Medulla oblongata (tissue), 1 donor: ENCODE data around the gene PPP2R3C.
"Not testable (repeated sequence)": the region's sequence is repeated elsewhere in the genome, so short reads cannot be mapped to it uniquely, and the experiment has no call there.

Source experiments
- DNase-seq: peaks from one replicate; pipeline ENCODE4 v3.0.0-alpha.2; 2015; ENCODE audit errors: extremely low spot score

PPP2R3C gene

DNA sequence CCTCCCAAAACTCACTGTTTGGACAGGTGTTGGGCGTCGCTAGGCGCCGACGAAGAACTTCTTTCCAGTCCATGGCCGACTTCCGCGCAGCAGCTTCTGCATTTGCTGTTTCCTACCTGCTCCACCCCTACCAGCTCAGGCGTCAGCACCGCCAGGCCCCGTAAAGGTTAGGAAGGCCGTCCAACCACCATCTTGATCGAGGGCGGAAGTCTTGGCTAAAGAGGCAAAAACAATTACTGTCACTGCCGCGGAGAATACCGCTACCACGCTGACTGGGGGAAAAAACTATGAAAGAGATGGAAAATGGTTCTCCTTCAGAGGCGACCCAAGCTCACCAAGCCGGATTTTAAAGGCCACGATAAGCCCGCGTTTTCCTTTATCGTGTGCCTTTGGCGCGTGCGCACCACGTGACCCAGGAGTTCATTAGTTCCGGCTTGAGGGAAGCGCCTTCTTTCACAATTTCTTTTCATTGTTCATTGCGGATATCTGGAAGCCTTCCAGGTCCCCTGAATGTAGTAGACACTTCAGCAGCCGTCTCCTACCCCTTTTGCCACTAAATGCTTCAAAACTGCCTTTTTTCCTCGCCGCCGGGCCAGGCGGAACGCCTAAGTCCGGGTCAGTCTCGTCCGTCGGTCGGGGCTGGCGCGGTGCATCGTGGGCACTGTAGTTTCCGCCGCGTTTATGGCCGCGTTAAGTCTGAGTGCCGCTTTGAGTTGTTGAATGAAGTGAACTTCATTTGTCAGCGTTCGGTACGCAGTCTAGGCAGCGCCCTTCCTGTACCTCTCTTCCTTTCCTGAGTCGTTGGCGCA is at the start of gene PPP2R3C, which contains the start of gene PRORP:
Gene PPP2R3C, minus strand, starts transcription at position 104 of the 809 bp plus-strand sequence. Its CDS starts 31 bp downstream, at position 73.
Gene PRORP, plus strand, starts transcription at position 666 of the 809 bp plus-strand sequence. CDS start 694 bp downstream, outside the sequence.
- peak; percentile 96 for DNase-seq

DNA sequence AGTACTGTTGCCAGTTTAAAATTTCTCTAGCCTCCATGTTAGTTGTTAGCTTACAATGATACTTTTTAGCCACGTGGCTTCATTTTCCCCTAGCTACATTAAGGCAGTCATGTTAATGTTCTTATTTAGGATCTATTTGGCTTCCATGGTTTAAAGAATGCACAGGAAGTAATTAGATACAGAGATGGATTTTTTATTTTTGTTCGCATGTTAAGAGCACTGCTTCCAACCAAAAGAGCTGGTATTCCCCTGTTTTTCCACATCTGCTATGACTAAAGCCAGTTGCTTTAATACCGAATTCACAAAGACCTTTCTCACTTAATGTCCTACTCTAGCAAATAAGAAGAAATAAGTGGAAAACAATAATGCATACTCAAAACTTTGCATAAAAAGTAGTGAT is 45.7 kb upstream of the PPP2R3C start:
- no peak for DNase-seq

DNA sequence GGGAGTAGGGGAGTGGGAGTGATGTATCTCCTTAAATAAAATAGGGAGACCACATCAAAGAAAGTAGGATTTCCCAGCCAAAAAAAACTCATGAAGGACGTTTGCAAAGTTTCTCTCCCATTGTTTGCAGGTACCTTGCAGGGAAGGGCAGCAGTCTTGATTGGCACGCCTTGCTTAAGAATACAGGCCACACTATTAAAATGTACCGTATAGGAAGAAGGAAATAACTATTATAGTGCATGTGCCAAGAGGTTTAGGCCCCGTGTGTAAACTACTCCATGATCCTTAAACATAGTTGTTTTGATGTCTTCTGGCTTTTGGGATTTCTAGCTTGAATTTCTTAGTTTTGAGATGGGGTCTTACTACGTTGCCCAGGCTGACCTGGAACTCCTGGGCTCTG is 43.1 kb upstream of the PPP2R3C start:
- DNase-seq, result no peak

DNA sequence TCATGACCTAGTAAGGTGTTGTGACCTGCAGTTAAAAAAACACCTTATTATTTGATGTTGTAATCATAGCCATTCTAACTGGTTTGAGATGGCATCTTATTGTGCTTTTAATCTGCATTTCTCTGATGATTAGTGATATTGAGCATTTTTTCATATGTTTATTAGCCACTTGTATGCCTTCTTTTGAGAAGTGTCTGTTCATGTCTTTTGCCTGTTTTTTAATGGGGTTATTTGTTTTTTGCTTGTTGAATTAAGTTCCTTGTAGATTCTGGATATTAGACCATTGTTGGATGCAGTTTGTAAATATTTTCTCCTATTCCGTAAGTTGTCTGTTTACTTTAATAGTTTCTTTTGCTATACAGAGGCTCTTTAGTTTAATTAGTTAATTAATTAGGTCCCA is 41.6 kb upstream of the PPP2R3C start:
- no peak for DNase-seq

DNA sequence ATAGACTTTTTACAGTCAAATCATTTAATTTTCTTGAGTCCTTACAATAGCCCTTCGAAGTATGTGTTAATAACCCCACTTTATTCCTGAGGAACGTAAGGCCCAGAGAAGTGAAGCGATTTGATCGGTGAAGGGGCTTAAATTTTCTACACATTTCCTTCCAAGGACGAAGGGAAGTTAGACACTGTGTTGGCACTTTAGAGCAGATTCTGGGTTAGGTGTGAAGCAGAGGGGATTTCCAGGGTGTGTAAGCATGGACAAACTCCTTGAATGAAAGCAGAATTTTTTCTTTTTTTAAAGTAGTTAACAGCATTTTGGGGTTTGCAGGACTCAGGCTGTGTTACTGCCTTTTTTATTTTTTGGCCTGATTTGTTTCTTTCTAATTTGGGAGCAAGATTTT is 39.4 kb upstream of the PPP2R3C start:
- DNase-seq, result no peak

DNA sequence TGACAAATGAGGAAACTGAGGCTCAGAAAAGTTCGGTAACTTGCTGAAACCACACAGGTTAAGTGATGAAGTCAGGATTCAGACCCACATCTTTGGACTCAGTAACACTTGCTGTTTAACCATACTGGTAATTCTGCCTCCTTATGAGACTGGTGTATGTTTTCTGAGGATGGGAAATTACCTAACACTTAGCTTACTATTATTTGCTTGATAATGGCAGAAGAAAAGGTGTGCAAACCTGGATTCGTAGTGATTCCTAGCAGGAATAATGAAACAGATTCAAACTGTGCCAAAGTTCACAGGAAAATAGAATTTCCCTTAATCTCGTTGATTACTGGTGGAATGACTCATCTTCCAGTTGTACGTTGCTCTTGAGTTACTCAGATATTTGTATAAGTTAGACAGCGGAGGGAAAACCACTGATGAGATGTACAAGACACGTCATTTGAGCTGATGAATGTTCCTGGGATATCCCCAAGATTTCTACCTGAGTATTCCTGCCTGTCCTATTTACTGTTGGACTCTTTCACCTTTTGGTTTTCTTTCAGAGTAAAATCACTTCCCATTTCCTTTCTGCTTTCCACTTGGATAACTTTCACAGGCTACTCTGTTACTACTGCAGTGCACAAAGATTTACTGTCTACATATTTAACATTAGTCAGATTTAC is 38.1 kb upstream of the PPP2R3C start:
- DNase-seq, result no peak

DNA sequence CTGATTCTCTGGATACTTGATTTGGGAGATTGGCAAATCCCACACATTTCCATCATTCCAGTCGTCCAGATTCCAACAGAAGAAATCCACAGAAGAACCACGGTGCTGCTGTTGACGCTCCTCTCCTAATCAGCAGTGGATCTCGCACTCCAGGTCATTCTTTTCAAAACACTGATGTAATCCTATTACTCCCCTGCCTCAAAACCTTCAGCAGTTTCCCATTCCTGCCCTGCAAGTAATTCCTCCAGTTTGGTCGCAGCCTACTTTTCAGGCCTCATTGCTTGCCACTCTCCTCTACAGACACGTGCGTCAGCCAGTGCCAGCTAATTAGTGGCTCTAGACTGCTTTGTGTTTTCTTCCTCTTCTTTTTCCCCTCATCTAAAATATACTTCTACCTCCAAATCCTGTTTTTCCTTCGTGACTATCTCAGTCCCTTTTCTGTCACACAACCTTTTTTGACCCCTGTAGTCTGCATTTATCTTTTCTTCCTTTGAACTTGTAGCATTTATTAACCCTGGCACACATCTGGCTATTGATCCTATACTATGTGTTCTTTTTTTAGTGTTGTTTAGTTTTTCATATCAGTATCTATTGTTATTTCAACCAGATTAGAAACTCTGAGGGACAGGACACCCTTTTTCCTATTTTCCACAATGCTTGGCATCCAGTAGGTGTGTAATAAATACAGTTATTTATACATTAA is 37.3 kb upstream of the PPP2R3C start:
- DNase-seq, result no peak

DNA sequence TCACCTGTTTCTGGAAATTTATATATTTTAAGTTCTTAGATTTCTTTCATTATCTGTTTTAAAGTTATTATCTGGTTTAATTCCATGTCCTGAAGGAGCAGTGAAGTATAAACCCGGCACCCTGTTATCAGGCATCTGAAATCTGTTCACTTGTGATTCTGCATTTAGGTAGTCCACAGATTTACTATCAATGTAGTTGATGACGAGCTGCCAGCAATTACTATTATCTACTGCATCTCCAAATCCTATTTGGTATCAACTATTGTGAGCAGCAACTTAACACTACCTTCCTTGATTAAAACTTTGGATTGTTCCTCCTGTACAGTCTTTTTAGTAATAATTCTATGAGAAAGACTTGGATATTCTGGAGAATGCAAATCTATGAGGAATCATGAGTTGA is 36.7 kb upstream of the PPP2R3C start:
- no peak for DNase-seq

DNA sequence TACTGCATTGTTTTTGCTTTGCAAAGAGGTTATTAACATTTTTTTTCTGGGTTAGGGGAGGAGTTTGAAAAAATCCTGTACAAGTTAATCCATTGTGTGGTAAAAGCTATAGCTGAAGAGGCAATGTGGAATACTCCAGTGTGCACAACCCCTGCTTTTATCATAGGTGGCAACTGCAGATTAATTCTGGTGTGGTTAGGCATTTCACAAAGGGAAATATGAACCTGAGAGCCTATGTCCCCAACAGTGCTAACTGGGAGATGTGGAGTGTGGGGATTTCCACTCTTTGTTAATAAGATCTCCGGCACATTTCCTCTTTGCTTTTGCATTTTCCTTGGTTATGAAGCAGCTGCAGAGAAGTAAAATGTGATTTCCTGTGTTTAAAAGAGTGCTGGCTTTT is 34.2 kb upstream of the PPP2R3C start:
- no peak for DNase-seq

DNA sequence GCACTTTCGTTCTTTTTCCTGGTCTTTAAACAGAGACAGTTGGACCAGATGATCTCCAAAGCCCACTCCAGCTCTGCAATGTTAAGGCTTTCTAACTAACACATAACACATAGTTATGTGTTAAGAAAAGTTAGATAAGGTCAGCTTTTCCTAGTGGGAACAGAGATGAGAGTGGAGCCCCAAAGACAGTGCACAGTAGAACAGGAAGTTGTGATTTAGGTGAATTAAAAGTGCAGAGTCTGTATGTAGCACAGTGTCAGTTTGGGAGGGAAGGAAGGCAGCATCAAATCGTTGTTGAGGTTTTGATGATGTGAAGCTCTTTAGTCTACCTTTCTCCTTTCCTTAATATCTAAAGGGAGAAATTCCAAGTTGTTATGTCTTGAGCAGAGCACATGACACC is 32.2 kb upstream of the PPP2R3C start:
- DNase-seq, result no peak

DNA sequence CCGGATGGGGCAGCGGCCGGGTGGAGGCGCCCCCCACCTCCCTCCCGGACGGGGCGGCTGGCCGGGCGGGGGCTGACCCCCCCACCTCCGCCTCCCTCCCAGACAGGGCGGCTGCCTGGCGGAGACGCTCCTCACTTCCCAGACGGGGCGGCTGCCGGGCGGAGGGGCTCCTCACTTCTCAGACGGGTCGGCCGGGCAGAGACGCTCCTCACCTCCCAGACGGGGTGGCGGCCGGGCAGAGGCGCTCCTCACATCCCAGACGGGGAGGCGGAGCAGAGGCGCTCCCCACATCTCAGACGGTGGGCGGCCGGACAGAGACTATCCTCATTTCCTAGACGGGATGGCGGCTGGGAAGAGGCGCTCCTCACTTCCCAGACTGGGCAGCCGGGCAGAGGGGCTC is 30.7 kb upstream of the PPP2R3C start:
- DNase-seq, result not testable (repeated sequence)

DNA sequence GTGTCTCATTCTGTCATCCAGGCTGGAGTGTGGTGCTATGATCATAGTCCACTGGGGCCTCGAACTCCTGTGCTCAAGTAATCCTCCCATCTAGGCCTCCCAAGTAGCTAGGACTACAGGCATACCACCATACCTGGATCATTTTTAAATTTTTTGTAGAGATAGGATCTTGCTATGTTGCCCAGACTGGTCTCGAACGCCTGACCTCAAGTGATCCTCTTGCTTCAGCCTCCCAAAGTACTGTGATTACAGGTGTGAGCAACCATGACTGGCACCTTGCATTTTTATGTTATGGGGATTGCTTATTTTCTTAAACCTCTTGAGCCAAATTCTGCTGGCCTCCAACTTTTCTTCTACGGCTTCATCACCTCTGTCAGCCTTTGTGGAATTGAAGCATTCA is 27.4 kb upstream of the PPP2R3C start:
- DNase-seq, result no peak

DNA sequence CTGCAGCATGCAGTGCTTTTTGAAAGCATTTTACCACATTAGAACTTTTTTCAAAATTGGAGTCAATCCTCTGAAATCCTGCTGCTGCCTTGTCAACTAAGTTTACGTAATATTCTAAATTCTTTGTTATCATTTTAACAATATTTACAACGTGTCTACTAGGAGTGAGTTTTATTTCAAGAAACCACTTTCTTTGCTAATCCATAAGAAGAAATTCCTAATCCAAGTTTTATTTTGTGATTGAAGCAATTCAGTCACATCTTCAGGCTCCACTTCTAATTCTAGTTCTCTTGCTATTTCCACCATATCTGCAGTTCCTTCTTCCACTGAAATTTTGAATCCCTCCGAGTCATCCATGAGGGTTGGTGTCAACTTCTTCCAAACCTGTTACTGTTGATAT is 25.9 kb upstream of the PPP2R3C start:
- DNase-seq, result no peak

DNA sequence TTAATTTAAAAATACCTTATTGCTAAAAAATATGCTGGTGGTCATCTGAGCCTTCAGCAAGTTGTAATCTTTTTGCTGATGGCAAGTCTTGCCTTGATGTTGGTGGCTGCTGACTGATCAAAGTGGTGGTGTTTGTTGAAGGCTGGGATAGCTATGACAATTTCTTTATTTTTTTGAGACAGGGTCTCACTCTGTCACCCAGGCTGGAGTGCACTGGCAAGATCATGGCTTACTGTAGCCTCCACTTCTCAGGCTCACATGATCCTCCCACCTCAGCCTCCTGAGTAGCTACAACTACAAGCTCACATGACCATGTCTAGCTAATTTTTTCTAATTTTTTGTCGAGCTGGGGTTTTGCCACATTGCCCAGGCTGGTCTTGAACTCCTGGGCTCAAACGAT is 25.4 kb upstream of the PPP2R3C start:
- no peak for DNase-seq

DNA sequence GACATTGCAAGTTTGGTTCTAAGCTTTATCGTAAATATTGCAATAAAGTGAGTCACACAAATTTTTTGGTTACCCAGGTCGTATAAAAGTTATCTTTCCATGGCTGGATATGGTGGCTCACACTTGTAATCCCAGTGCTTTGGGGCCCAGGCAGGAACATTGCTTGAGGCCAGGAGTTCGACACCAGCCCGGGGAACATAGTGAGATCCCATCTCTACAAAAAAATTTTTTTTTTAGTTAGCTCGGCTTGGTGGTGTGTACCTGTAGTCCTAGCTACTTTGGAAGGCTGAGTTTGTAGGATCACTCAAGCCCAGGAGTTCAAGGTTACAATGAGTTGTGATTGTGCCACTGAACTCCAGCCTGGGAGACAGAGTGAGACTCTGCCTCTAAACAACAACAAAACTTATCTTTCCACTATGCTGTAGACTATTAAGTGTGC is 24.9 kb upstream of the PPP2R3C start:
- no peak for DNase-seq

DNA sequence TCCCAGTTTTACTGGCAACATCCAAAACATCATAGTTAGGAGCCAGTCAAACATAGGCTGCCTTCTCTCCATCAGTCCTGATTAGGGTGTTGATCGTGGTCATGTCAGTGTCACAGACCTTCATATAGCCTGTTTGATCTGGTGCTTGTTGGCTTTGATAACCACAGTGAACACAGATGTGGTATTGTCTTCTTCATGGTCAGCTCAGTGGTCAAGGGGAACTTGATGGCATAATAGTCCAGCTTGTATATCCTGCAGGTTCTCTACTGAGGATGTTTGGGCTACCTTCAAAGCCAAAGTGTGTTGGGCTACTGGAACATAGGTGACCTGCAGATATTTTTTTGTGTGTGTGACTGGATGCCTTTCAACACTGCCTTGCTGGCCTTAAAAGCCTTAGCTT is 22.2 kb upstream of the PPP2R3C start:
- DNase-seq, result no peak

DNA sequence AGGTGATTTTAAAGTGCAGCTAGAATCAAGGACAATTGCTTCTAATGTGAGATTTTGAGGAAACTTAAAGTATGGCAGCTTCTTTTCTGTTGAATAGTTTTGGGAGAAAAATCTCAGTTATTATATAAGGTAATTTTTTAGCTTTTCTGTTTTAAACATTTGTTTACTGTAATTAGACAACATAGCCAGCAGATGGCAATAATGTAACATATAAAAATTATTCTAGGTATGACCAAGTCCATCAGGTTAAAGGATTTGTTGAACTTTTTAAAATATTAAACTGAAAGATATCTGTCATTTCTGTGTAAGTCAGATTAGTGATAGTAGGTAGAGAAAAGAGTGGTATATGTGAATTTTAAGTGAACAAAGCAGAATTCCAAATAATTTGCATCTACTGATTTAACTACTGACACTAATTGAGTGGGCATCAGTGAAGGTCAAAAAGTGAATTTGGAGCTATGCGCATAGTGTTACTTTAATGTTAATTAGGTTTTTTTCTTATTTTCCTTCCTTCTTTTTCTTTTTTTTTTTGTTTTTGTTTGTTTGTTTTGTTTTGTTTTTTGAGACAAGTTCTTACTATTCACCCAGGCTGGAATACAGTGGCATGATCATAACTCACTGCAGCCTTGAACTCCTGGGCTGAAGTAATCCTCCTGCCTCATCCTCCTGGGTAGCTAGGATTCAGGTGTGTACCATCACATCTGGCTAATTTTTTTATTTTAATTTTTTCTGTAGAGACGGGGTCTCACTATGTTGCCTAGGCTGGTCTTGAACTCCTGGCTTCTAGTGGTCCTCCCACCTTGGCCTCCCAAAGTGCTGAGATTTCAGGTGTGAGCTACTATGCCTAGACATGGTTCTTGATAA is 19.2 kb upstream of the PPP2R3C start:
- DNase-seq, result peak; percentile 35

DNA sequence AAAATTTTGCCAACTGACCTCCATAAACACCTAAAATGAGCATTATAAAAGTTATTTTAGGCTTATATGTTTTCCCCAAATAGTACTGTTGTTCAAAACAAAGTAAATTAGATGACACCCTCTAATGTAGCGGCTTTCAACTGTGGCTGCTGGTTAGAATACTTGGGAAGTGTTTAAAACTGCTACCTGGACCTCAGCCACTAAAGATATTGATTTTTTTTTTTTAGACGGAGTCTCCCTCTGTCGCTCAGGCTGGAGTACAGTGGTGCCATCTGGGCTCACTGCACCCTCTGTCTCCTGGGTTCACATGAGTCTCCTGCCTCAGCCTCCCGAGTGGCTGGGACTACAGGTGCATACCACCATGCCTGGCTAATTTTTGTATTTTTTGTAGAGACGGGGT is 16.8 kb upstream of the PPP2R3C start:
- no peak for DNase-seq

DNA sequence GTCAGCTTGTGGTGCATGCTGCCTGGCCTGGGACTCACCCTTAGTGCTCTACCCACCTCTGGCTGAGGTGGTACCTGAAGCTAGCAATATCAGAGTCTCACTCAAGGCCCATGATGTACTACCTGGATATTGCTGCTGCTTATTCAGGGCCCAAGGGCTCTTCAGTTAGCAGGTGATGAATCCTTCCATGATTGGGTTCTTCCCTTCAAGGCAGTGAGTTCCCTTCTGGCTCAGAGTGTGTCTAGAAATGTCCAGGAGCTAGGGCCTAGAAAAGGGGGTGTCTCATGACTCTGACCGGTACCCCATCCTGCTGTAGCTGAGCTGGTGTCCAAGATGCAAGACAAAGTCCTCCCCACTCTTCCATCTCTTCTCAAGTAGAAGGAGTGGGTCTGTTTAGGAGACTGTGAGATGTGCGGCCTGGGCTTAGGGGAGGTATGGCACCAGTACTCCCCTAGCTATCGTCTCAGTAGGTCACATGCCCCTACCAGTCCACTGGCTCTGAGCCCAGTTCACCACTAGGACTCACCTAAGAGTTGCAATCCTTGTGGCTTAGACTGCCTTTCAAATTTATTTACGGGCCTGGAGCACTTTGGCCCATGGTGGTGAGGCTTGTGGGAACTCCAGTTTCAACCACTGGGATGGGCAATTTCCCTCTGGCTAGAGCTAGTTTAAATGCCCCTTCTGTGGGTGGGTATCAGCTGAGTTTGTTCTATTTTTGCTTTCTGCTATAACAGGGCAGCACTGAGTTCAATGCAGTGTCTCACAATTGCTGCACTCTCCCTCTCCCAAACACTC is 12.7 kb upstream of the PPP2R3C start:
- peak; percentile 35 for DNase-seq

DNA sequence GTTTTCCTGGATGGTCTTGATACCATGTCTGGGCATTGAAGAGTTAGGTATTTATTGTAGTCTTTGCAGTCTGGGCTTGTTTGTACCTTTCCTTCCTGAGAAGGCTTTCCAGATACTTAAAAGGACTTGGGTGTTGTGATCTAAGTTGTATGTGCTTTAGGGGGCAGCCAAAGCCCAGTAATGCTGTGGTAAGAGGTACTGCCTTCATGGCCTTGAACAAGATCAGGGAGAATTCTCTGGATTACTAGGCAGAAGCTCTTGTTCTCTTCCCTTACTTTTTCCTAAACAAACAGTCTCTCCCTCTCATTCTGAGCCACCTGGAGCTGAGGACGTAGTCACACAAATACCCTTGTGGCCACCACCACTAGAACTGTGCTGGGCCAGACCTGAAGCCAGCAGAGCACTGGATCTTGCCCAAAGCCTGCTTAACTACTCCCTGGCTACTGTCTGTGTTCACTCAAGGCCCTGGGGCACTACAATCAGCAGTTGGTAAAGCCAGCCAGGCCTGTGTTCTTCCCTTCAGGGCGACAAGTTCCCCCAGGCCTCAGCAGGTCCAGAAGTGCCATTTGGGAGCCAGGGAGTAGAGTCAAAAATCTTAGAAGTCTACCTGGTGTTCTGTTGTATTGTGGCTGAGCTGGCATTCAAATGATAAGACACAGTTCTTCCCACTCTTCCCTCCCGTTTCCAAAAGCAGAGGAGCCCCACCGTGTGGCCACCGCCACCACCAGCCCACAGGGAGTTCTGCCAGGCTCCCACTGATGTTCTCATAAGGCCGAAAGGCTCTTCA is 11.9 kb upstream of the PPP2R3C start:
- DNase-seq, result no peak
